IMR-90 (cell line): ENCODE data around the gene DDA1. TPM values are rescaled to one million over a fixed set of nuclear protein-coding genes. Genes with fewer than 3 reads are reported as not detected.

ENCODE experiments used
- ATAC-seq: fragments of 200-7000 bp; cut with Tn5 transposase; 2 replicates; pipeline ENCODE4 v1.9.1; 2020; ENCODE audit warnings: low read depth, mild to moderate bottlenecking, moderate library complexity
- BruUV-seq: library from RNA; stranded (reverse); fragments of 400-500 nt; replicated peaks from 2 replicates; lab custom pipeline; 2021; lab: Mats Ljungman, UMichigan
- CTCF ChIA-PET: fragments of 300-600 bp; formaldehyde crosslinking; extraction: SDS; loops from one replicate; lab custom pipeline; 2021; ENCODE audit warnings: antibody characterized with exemption; lab: Yijun Ruan, JAX
- POLR2A ChIA-PET: fragments of 300-600 bp; sonication (Branson Sonifier 250); formaldehyde crosslinking; loops from one replicate; lab custom pipeline; 2022; ENCODE audit warnings: antibody characterized with exemption; ENCODE audit not compliant: unreplicated experiment; lab: Charles Lee
- DNase-seq: peaks from one replicate; pipeline ENCODE4 v3.0.0; 2013
- H2AFZ ChIP-seq: replicated peaks from 2 replicates; pipeline ENCODE3; 2013; ENCODE audit warnings: low read length, mild to moderate bottlenecking; ENCODE audit not compliant: poor library complexity
- H2AK5ac ChIP-seq: 2 replicates; pipeline ENCODE4 v1.6.1; 2013; ENCODE audit warnings: low read depth, low read length, inconsistent platforms
- H2AK9ac ChIP-seq: replicated peaks from 2 replicates; pipeline ENCODE3; 2013; ENCODE audit warnings: mild to moderate bottlenecking, low read depth, low read length, moderate library complexity; ENCODE audit not compliant: poor library complexity
- H2BK120ac ChIP-seq: 2 replicates; pipeline ENCODE4 v1.6.1; 2013; ENCODE audit warnings: low read depth, low read length, inconsistent platforms
- H2BK15ac ChIP-seq: 3 replicates; pipeline ENCODE4 v1.6.1; 2013; ENCODE audit warnings: low read depth, low read length, inconsistent platforms
- H2BK20ac ChIP-seq: 2 replicates; pipeline ENCODE4 v1.6.1; 2013; ENCODE audit warnings: low read depth, mild to moderate bottlenecking, inconsistent platforms, low read length, moderate library complexity
- H2BK5ac ChIP-seq: 2 replicates; pipeline ENCODE4 v1.6.1; 2013; ENCODE audit warnings: mild to moderate bottlenecking, low read depth, low read length, inconsistent platforms; ENCODE audit not compliant: poor library complexity, severe bottlenecking
- H3K14ac ChIP-seq: replicated peaks from 2 replicates; pipeline ENCODE4 v1.6.1; 2013; ENCODE audit warnings: low read depth, low read length, inconsistent platforms
- H3K18ac ChIP-seq: 2 replicates; pipeline ENCODE4 v1.6.1; 2013; ENCODE audit warnings: low read depth, low read length, control low read depth
- H3K23ac ChIP-seq: 2 replicates; pipeline ENCODE4 v1.6.1; 2013; ENCODE audit warnings: low read depth, low read length, inconsistent platforms
- H3K27ac ChIP-seq: 2 replicates; pipeline ENCODE4 v1.5.1; 2013; ENCODE audit warnings: mild to moderate bottlenecking, control low read depth, low read length; ENCODE audit not compliant: insufficient read depth
- H3K27me3 ChIP-seq: 2 replicates; pipeline ENCODE4 v1.6.1; 2013; ENCODE audit warnings: low read length; ENCODE audit not compliant: control insufficient read depth, insufficient read depth
- H3K36me3 ChIP-seq: 2 replicates; pipeline ENCODE4 v1.6.1; 2013; ENCODE audit warnings: low read length, mixed read lengths; ENCODE audit not compliant: control insufficient read depth, insufficient read depth
- H3K4ac ChIP-seq: 2 replicates; pipeline ENCODE4 v1.6.1; 2013; ENCODE audit warnings: low read depth, low read length, inconsistent platforms
- H3K4me1 ChIP-seq: 2 replicates; pipeline ENCODE4 v1.6.1; 2013; ENCODE audit warnings: low read length, mixed read lengths; ENCODE audit not compliant: control insufficient read depth, insufficient read depth
- H3K4me2 ChIP-seq: 2 replicates; pipeline ENCODE4 v1.6.1; 2013; ENCODE audit warnings: low read depth, mild to moderate bottlenecking, control low read depth, low read length, moderate library complexity
- H3K4me3 ChIP-seq: 2 replicates; pipeline ENCODE4 v1.5.1; 2013; ENCODE audit warnings: low read depth, mild to moderate bottlenecking, control low read depth, low read length, moderate library complexity; ENCODE audit not compliant: insufficient read depth
- H3K56ac ChIP-seq: 2 replicates; pipeline ENCODE4 v1.6.1; 2013; ENCODE audit warnings: low read length, inconsistent platforms; ENCODE audit not compliant: insufficient read depth; ENCODE audit errors: extremely low read depth
- H3K79me1 ChIP-seq, 2 experiments: 2 replicates each; pipeline ENCODE4 v1.6.1; 2013; ENCODE audit warnings: low read length in 2 of 2, inconsistent platforms in 1 of 2, low read depth in 1 of 2
- H3K9ac ChIP-seq: 2 replicates; pipeline ENCODE4 v1.6.1; 2013; ENCODE audit warnings: low read depth, low read length, control low read depth
- H3K9me1 ChIP-seq: 2 replicates; pipeline ENCODE4 v1.6.1; 2013; ENCODE audit warnings: low read length, inconsistent platforms; ENCODE audit not compliant: insufficient read depth
- H3K9me3 ChIP-seq: 2 replicates; pipeline ENCODE4 v1.6.1; 2013; ENCODE audit warnings: low read length; ENCODE audit not compliant: control insufficient read depth, insufficient read depth
- H4K20me1 ChIP-seq: 2 replicates; pipeline ENCODE4 v1.6.1; 2013; ENCODE audit warnings: low read length, inconsistent platforms; ENCODE audit not compliant: insufficient read depth
- H4K5ac ChIP-seq: 2 replicates; pipeline ENCODE4 v1.6.1; 2013; ENCODE audit warnings: mild to moderate bottlenecking, low read depth, low read length, control low read depth
- H4K8ac ChIP-seq, 2 experiments: 2 replicates each; pipeline ENCODE4 v1.6.1; 2013; ENCODE audit warnings: low read depth in 2 of 2, low read length in 2 of 2, control low read depth in 1 of 2, inconsistent platforms in 1 of 2
- H4K91ac ChIP-seq: 2 replicates; pipeline ENCODE4 v1.6.1; 2013; ENCODE audit warnings: low read depth, low read length, inconsistent platforms; ENCODE audit not compliant: insufficient read depth
- BHLHE40 ChIP-seq: fragments of 150-350 bp; IDR thresholded peaks from 2 replicates; pipeline ENCODE4 v1.6.1; 2016; ENCODE audit warnings: mild to moderate bottlenecking, low read depth, low read length
- CEBPB ChIP-seq: IDR thresholded peaks from 2 replicates; pipeline ENCODE4 v1.6.1; 2012; ENCODE audit warnings: low read depth, low read length, improper control_type of control experiment
- CHD1 ChIP-seq: IDR thresholded peaks from 2 replicates; pipeline ENCODE4 v1.6.1; 2012; ENCODE audit warnings: low read depth, low read length, improper control_type of control experiment
- CTCF ChIP-seq: conservative IDR thresholded peaks from 2 replicates; pipeline ENCODE4 v1.5.1; 2012; ENCODE audit warnings: mild to moderate bottlenecking, low read depth, low read length, improper control_type of control experiment
- FOS ChIP-seq: fragments of 150-350 bp; IDR thresholded peaks from 2 replicates; pipeline ENCODE4 v1.6.1; 2016; ENCODE audit warnings: low read depth, low read length
- MXI1 ChIP-seq: IDR thresholded peaks from 2 replicates; pipeline ENCODE4 v1.6.1; 2012; ENCODE audit warnings: low read depth, mild to moderate bottlenecking, low read length, moderate library complexity, borderline replicate concordance
- RAD21 ChIP-seq: IDR thresholded peaks from 2 replicates; pipeline ENCODE4 v1.6.1; 2012; ENCODE audit warnings: low read length, improper control_type of control experiment
- SMC3 ChIP-seq: fragments of 150-350 bp; IDR thresholded peaks from 2 replicates; pipeline ENCODE4 v1.6.1; 2016; ENCODE audit warnings: low read depth, mild to moderate bottlenecking, antibody characterized with exemption, low read length, moderate library complexity
- WGBS, 2 experiments: methylation state at CpG; one replicate each; pipeline versions ENCODE4 v1.1.5 to v1.1.7; 2013; ENCODE audit warnings: missing lambda C conversion rate in 2 of 2; ENCODE audit not compliant: insufficient read length in 1 of 2; ENCODE audit errors: extremely low coverage in 2 of 2; 5-methylcytosine and 5-hydroxymethylcytosine counted together
- dilution Hi-C: fragments of 300-500 bp; cut with HindIII; formaldehyde crosslinking; loops from one replicate; pipeline ENCODE4 v1.14.3; 2018; ENCODE audit warnings: low sequenced_read_pairs; ENCODE audit not compliant: unreplicated experiment
- in situ Hi-C: fragments of 300-500 bp; cut with MboI; formaldehyde crosslinking; loops from 3 replicates; pipeline ENCODE4 v1.14.3; 2019; ENCODE audit warnings: low sequenced_read_pairs, inconsistent platforms, mixed read lengths
- intact Hi-C: fragments of 100-400 bp; cut with micrococcal nuclease; formaldehyde crosslinking; loops from 2 replicates; pipeline ENCODE4 v1.10.0; 2022
- polyA plus RNA-seq, 3 experiments: library from polyadenylated mRNA; depleted of rRNA; stranded (reverse); fragments of >200 nt; gene quantifications; 2 replicates each; pipeline ENCODE4 v1.2.3, GENCODE V29; 2012; ENCODE audit warnings: low replicate concordance in 1 of 3
- total RNA-seq: library from RNA; depleted of rRNA; stranded (reverse); fragments of >200 nt; gene quantifications from 2 replicates; pipeline ENCODE4 v1.2.3, GENCODE V29; 2012

DDA1 gene
- total and polyA plus RNA-seq, 2 of the 4 experiments (the other 2 are of a cell fraction): 33.7 to 87.2 TPM

- Histone ChIP-seq H3K4me3 (no peak overlapping the region), H3K14ac (no peak overlapping the region), H3K56ac (no peak overlapping the region), H3K36me3 (peaks cover 44% of the 10 kb centered on the region), H4K8ac (no peak overlapping the region), H2BK20ac (no peak overlapping the region), H3K9me1 (no peaks in the 10 kb centered on the region), H4K91ac (no peak overlapping the region), H3K23ac (no peak overlapping the region), H3K79me1 (peaks cover 2 to 5% of the 10 kb centered on the region in 2 experiments; a peak in 2 of 4 replicates), H2BK5ac (no peak overlapping the region), H2AFZ (peak overlapping the region; percentile 63), H2BK120ac (no peak overlapping the region), H3K9me3 (no peaks in the 10 kb centered on the region), H3K4ac (no peak overlapping the region), H3K27me3 (no peaks in the 10 kb centered on the region), H3K4me1 (no peaks in the 10 kb centered on the region), H2BK15ac (no peak overlapping the region; the same call in 2 of the 3 replicates), H3K9ac (no peak overlapping the region), H2AK5ac (no peak overlapping the region; the same call in 1 of the 2 replicates), H3K27ac (no peak overlapping the region), H3K4me2 (no peak overlapping the region), H2AK9ac (peak overlapping the region; percentile 65), H4K5ac (no peak overlapping the region), H3K18ac (no peak overlapping the region), H4K20me1 (peaks cover 8% of the 10 kb centered on the region; the same call in 1 of the 2 replicates)
- ChIA-PET POLR2A (no interaction called here), CTCF (no interaction called here)
- TF ChIP-seq CTCF: no peak
- no peak for TF ChIP-seq RAD21
- TF ChIP-seq MXI1: no peak
- no peak for TF ChIP-seq FOS
- TF ChIP-seq CHD1: no peak
- no peak for TF ChIP-seq BHLHE40
- TF ChIP-seq SMC3: no peak
- TF ChIP-seq CEBPB: no peak
- dilution Hi-C loops: no loop called here
- intact Hi-C loops: no loop called here
- in situ Hi-C loops: no loop called here
- BruUV-seq: no TSS peak
- 89% methylated on average over 3 of the region's 10 CpGs; no CpG with 5 or more reads in 1 of the 2 experiments for WGBS, 2 experiments
- no peak for DNase-seq
- no peak; the same call in 1 of the 2 replicates for ATAC-seq
Observed at GRCh38 chr19:17322854-17323253, 13.5 kb downstream of the DDA1 start.
